GM19025 (cell line): ENCODE data around the gene TAS2R43.
"Not testable (repeated sequence)": the region's sequence is repeated elsewhere in the genome, so short reads cannot be mapped to it uniquely, and the experiment has no call there.

Experiments used
- ATAC-seq: cut with Tn5 transposase; IDR thresholded peaks from one replicate; pipeline ENCODE4 v1.9.1; 2021; ENCODE audit warnings: mild to moderate bottlenecking, low read depth, moderate library complexity; ENCODE audit not compliant: unreplicated experiment

Gene TAS2R43

GRCh38 chr12:11062194-11062593, 29.9 kb downstream of the TAS2R43 start, which contains the start of gene TAS2R46:
Gene TAS2R46 (minus strand): TSS chr12:11062294. CDS start chr12:11062294, 0 bp downstream.
- ATAC-seq, result not testable (repeated sequence)

GRCh38 chr12:11059784-11060183, 32.3 kb downstream of the TAS2R43 start:
- ATAC-seq, result no peak

GRCh38 chr12:11059041-11059440, 33.1 kb downstream of the TAS2R43 start:
- no peak for ATAC-seq

GRCh38 chr12:11055306-11055705, 36.8 kb downstream of the TAS2R43 start:
- no peak for ATAC-seq

- ATAC-seq, result not testable (repeated sequence)
Observed at GRCh38 chr12:11049806-11050531, 42.1 kb downstream of the TAS2R43 start.

GRCh38 chr12:11041366-11041765, 50.7 kb downstream of the TAS2R43 start:
- ATAC-seq, result not testable (repeated sequence)
